A549 (cell line): ENCODE results near the gene OTUD4.
"Not testable (repeated sequence)": the region's sequence is repeated elsewhere in the genome, so short reads cannot be mapped to it uniquely, and the experiment has no call there.

ENCODE experiments used
- CEBPB ChIP-seq, 2 experiments: fragments of >200 bp in 1 of 2; sonication (Bioruptor Twin) in 1 of 2; formaldehyde crosslinking in 1 of 2; IDR thresholded peaks; 2 replicates each; pipeline ENCODE4 v1.6.1; 2012 to 2016
- KDM1A ChIP-seq: fragments of 200-600 bp; sonication (generic); IDR thresholded peaks from 2 replicates; pipeline ENCODE4 v1.6.1; 2016; ENCODE audit warnings: low read depth, mild to moderate bottlenecking
- MAFK ChIP-seq: fragments of 450-650 bp; IDR thresholded peaks from 2 replicates; pipeline ENCODE4 v1.6.1; 2014; ENCODE audit not compliant: partially characterized antibody
- MAZ ChIP-seq: fragments of 150-350 bp; IDR thresholded peaks from 2 replicates; pipeline ENCODE4 v1.6.1; 2014; ENCODE audit warnings: antibody characterized with exemption, low read depth, low read length, borderline replicate concordance
- RAD21 ChIP-seq, 2 experiments: fragments of >200 bp in 1 of 2; sonication (Bioruptor Twin) in 1 of 2; formaldehyde crosslinking in 1 of 2; IDR thresholded peaks in 1 of 2; conservative IDR thresholded peaks in 1 of 2; 2 replicates in 1 of 2; 3 replicates in 1 of 2; pipeline ENCODE4 v1.6.1; 2012 to 2018; ENCODE audit warnings: inconsistent platforms in 1 of 2
- RCOR1 ChIP-seq: fragments of 150-350 bp; IDR thresholded peaks from 2 replicates; pipeline ENCODE4 v1.6.1; 2014; ENCODE audit warnings: antibody characterized with exemption, low read length, low read depth
- TF ChIP-seq, protein P1 (sequence below): fragments of >200 bp; sonication (Bioruptor Twin); formaldehyde crosslinking; IDR thresholded peaks from 3 replicates; pipeline ENCODE4 v1.5.1; 2016
- TF ChIP-seq, protein P2 (sequence below): fragments of 250-450 bp; sonication (Bioruptor Pico); IDR thresholded peaks from 2 replicates; pipeline ENCODE4 v1.5.0; 2021; ENCODE audit warnings: mild to moderate bottlenecking, moderate library complexity, borderline replicate concordance

DNA sequence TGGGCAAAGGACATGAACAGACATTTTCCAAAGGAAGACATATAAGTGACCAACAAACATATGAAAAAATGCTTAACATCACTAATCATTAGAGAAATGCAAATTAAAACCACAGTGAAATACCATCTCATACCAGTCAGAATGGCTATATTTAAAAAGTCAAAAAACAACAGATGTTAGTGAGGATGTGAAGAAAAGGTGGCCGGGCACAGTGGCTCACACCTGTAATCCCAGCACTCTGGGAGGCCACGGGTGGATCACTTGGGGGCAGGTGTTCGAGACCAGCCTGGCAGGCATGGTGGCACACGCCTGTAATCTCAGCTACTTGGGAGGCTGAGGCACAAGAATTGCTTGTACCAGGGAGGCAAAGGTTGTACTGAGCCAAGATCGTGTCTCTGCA, 41.1 kb upstream of the OTUD4 start:
- TF ChIP-seq, protein P1, sequence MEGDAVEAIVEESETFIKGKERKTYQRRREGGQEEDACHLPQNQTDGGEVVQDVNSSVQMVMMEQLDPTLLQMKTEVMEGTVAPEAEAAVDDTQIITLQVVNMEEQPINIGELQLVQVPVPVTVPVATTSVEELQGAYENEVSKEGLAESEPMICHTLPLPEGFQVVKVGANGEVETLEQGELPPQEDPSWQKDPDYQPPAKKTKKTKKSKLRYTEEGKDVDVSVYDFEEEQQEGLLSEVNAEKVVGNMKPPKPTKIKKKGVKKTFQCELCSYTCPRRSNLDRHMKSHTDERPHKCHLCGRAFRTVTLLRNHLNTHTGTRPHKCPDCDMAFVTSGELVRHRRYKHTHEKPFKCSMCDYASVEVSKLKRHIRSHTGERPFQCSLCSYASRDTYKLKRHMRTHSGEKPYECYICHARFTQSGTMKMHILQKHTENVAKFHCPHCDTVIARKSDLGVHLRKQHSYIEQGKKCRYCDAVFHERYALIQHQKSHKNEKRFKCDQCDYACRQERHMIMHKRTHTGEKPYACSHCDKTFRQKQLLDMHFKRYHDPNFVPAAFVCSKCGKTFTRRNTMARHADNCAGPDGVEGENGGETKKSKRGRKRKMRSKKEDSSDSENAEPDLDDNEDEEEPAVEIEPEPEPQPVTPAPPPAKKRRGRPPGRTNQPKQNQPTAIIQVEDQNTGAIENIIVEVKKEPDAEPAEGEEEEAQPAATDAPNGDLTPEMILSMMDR = not testable (repeated sequence)
- TF ChIP-seq, protein P2, sequence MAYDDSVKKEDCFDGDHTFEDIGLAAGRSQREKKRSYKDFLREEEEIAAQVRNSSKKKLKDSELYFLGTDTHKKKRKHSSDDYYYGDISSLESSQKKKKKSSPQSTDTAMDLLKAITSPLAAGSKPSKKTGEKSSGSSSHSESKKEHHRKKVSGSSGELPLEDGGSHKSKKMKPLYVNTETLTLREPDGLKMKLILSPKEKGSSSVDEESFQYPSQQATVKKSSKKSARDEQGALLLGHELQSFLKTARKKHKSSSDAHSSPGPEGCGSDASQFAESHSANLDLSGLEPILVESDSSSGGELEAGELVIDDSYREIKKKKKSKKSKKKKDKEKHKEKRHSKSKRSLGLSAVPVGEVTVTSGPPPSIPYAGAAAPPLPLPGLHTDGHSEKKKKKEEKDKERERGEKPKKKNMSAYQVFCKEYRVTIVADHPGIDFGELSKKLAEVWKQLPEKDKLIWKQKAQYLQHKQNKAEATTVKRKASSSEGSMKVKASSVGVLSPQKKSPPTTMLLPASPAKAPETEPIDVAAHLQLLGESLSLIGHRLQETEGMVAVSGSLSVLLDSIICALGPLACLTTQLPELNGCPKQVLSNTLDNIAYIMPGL (CRISPR knock-in tag) = not testable (repeated sequence)
- not testable (repeated sequence) for TF ChIP-seq MAFK; CEBPB (IDR thresholded peaks at IDR 0.05); MAZ; KDM1A; RCOR1; RAD21 (conservative IDR thresholded peaks at IDR 0.05 in 1 of 2, IDR thresholded peaks at IDR 0.05 in 1 of 2)
